Thyroid gland (tissue), 4 donors: ENCODE measurements around the gene AGXT2.

Source experiments
- CTCF ChIP-seq, 6 experiments: fragments of 200-600 bp in 3 of 6; fragments of 450-650 bp in 3 of 6; sonication (generic) in 3 of 6; IDR thresholded peaks; one replicate each; pipeline ENCODE4 v1.5.1; 2016 to 2019; ENCODE audit warnings: antibody characterized with exemption in 6 of 6, mild to moderate bottlenecking in 2 of 6, inconsistent platforms in 1 of 6, moderate library complexity in 1 of 6
- POLR2A ChIP-seq, 2 donors: fragments of 450-650 bp; IDR thresholded peaks; one replicate each; pipeline ENCODE4 v1.6.1; 2017; ENCODE audit warnings: antibody characterized with exemption in 2 of 2, mild to moderate bottlenecking in 2 of 2, moderate library complexity in 1 of 2

- no peak for TF ChIP-seq POLR2A (IDR thresholded peaks at IDR 0.05)
- TF ChIP-seq CTCF (IDR thresholded peaks at IDR 0.05), result no peak
These were observed 3.1 kb downstream of the AGXT2 start for GRCh38 chr5:35044649-35045048.
